ENCODE data around the gene CD79B.

DNA sequence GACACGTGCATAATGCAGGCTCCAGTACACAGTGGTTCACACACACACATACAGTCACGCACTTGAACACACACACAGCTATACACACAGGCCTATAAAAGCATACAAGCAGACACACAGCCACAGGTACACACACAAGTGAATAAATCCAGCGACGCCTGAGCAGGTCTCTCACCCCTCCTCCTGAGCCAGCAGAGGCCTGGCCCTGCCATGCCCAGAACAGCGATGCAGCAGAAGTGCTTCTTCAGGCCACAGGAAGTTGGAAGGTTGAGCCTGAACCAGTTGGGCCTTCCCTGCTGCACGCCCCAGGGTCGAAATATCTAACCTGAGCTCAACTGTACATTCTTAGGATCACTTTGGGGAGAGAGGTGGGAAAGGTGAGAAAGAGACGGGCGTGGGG lies 7.3 kb upstream of the CD79B start:
- no peak for TF ChIP-seq EZH2 (IDR thresholded peaks at IDR 0.05; ENCODE audit: insufficient read depth, poor library complexity, severe bottlenecking)
- TF ChIP-seq EZH2phosphoT487 (IDR thresholded peaks at IDR 0.05; ENCODE audit: insufficient read depth, low read depth), result no peak

Data from GM23248 (cell line).